ES-I3 (cell line): ENCODE results near the gene SLC8A1.

Experiments
- H3K36me3 ChIP-seq: 2 replicates; pipeline ENCODE4 v1.6.1; 2013; ENCODE audit warnings: mild to moderate bottlenecking, low read length, control low read depth, moderate library complexity; ENCODE audit not compliant: insufficient read depth
- H3K4me1 ChIP-seq: 2 replicates; pipeline ENCODE4 v1.6.1; 2013; ENCODE audit warnings: mild to moderate bottlenecking, control low read depth, low read length; ENCODE audit not compliant: insufficient read depth
- H3K9ac ChIP-seq: 2 replicates; pipeline ENCODE4 v1.6.1; 2013; ENCODE audit warnings: low read depth, mild to moderate bottlenecking, low read length, moderate library complexity
- H3K9me3 ChIP-seq: 2 replicates; pipeline ENCODE4 v1.6.1; 2013; ENCODE audit warnings: mild to moderate bottlenecking, low read length, moderate library complexity; ENCODE audit not compliant: control insufficient read depth, insufficient read depth

The SLC8A1 gene

DNA sequence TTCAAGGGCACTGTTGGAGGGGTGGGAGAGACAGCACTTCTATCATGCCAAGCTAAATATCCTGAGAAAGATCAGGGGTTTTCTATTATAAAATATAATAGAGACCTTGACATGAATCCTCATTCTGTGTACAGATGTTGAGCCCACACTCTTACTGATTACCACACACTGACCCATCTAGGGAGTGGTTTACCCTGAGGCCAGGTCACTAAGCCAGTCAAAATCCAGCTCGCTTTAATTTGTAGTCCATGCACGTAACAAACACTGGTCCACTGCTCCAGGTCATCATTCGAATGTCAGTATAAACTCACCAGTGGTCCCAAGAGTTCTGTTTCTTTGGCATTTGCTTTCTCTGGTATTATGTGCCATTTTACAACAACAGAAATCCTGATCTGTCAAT is 96.4 kb downstream of the SLC8A1 start:
- Histone ChIP-seq H3K9ac (no peak overlapping the region), H3K36me3 (no peaks in the 10 kb centered on the region), H3K9me3 (no peaks in the 10 kb centered on the region), H3K4me1 (no peaks in the 10 kb centered on the region)

DNA sequence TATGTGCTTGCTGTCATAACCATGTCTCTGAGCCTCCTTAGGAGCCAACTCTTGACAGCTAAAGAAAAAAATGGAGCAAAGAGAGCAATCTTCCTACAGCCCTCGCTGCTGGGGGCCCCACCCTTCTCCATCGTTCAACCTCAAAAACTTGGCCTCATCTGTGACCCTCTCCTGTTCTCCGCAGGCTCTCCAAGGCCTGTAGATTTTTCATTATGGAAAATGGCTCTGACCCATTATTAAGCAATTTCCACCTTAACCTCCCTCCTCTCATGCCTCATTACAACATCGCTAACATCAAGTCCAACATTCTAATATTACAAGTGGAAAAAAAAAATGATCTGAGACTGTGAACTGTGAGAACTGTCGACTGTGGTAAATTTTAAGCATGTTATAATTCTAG is 98.7 kb downstream of the SLC8A1 start:
- no peaks in the 10 kb centered on the region for H3K36me3 ChIP-seq
- H3K9ac ChIP-seq = no peak overlapping the region
- no peaks in the 10 kb centered on the region for H3K9me3 ChIP-seq
- no peaks in the 10 kb centered on the region for H3K4me1 ChIP-seq

GRCh38 chr2:40352703-40353099 is 99.2 kb downstream of the SLC8A1 start:
- Histone ChIP-seq H3K4me1 (no peaks in the 10 kb centered on the region), H3K9ac (no peak overlapping the region), H3K36me3 (no peaks in the 10 kb centered on the region), H3K9me3 (no peaks in the 10 kb centered on the region)

DNA sequence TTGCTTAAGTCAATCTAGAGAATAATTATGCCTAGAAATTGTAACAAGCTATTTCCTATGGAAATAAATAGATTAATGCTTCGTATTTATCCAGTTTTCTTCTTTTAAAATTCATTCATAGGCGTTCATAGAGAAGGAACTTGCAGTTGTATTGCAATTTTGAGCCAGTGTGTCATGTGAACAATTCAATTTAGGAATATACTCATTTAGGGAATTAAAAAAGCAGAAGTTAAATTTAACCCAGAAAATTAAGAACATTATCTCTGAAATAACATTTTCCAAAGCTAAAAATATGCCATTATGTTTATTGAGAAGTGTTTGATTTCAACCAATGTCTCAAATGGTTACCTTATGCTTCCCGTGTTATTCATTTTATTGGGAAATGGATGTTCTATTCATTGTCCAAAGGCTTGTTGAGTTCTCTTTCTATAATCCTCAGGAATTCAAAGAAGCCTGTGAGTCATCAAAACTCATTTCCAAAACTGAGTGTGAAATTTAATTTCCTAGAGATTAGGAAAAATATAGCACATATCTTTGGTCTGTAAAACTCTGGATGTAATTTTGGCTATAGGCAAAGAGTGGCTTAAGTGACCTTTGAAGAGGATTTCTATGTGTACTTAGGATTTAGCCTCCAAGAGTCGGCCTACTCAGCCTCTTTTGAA is 99.7 kb downstream of the SLC8A1 start:
- no peaks in the 10 kb centered on the region for H3K36me3 ChIP-seq
- no peak overlapping the region for H3K9ac ChIP-seq
- no peaks in the 10 kb centered on the region for H3K4me1 ChIP-seq
- no peaks in the 10 kb centered on the region for H3K9me3 ChIP-seq

DNA sequence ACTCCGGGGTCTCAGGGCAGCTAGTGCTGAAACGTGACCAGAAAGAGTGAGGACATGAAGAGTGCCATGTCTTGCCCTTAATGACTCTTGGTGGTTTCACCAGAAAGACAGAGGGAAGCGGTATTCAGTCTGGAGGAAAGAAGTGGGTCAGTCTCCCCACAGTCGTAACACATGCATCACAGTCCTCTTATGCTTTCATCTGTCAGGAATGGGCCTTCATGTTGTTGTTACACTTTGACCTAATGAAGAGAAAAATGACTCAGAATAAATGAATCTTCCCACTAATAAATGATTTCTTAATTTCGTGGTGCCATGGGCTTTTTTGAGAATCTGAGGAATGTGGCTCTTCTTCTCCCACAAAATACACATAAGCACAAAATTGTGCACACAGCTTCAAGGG is 103.2 kb downstream of the SLC8A1 start:
- Histone ChIP-seq H3K36me3 (no peaks in the 10 kb centered on the region), H3K9ac (no peak overlapping the region), H3K4me1 (no peaks in the 10 kb centered on the region), H3K9me3 (no peaks in the 10 kb centered on the region)

- Histone ChIP-seq H3K36me3 (no peaks in the 10 kb centered on the region), H3K9me3 (no peaks in the 10 kb centered on the region), H3K9ac (no peak overlapping the region), H3K4me1 (no peaks in the 10 kb centered on the region)
Observed at GRCh38 chr2:40348038-40348437, 103.9 kb downstream of the SLC8A1 start.

GRCh38 chr2:40346535-40347354 is 105.1 kb downstream of the SLC8A1 start:
- Histone ChIP-seq H3K4me1 (no peaks in the 10 kb centered on the region), H3K9ac (no peak overlapping the region), H3K9me3 (no peaks in the 10 kb centered on the region), H3K36me3 (no peaks in the 10 kb centered on the region)

DNA sequence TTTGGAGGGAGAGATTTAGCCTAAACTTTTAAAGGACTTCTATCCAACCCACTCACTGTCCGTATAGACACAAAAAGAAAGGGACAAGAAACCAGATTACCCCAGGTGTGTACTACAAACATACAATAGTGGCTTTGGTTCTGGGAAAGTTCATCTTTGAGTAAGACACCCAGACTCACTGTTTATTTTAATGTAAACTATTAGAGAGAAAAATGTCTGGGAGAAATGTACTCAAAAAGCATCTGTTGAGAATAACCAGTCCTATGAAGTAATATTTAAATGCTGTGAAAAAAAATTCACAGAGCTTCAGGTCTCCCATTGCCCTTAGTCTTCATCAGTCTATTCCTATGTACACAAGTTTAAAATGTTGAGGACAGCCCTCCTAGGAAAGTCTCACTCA is 107.5 kb downstream of the SLC8A1 start:
- H3K9ac ChIP-seq = no peak overlapping the region
- H3K4me1 ChIP-seq = no peaks in the 10 kb centered on the region
- H3K36me3 ChIP-seq = no peaks in the 10 kb centered on the region
- H3K9me3 ChIP-seq = no peaks in the 10 kb centered on the region

GRCh38 chr2:40343902-40344301 is 108.0 kb downstream of the SLC8A1 start:
- Histone ChIP-seq H3K9ac (no peak overlapping the region), H3K4me1 (no peaks in the 10 kb centered on the region), H3K9me3 (no peaks in the 10 kb centered on the region), H3K36me3 (no peaks in the 10 kb centered on the region)

DNA sequence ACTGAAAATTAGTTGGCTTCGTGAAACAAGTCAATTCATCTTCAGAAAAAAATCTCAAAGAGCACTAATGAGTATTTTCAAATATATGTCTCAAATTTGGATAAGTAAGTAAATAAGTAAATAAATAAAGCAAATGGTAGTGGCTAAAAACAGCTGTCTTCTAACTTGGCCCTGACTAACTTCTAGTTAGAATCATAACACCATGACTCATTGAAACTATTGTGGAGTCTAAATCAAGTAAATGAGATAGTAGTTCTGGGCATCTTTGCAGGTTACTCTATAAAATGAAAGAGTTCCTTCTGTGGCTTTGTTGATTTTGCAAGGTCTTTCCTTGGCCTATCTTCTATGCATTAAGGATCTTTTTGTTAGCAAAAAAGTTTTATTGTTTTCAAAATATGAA is 110.7 kb downstream of the SLC8A1 start:
- Histone ChIP-seq H3K36me3 (no peaks in the 10 kb centered on the region), H3K4me1 (no peaks in the 10 kb centered on the region), H3K9ac (no peak overlapping the region), H3K9me3 (no peaks in the 10 kb centered on the region)

DNA sequence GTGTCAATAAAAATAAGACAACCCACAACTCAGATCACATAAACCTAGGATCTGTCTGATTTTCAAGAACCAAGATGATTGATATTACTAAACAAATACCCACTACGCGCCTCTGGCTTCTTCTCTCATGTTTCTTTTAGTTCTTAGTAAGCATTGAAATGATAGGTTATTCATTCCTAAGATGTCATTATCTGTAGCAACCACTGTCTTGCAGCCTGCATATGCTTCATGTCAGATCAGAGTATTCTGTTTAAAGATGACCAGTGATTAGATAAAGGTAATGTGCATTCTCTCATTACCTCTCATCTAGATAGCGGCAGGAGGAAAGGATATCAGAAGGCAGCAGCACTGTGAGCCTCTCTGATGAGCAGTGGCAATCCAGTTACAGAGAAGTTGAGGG is 112.9 kb downstream of the SLC8A1 start:
- Histone ChIP-seq H3K36me3 (no peaks in the 10 kb centered on the region), H3K9ac (no peak overlapping the region), H3K9me3 (no peaks in the 10 kb centered on the region), H3K4me1 (no peaks in the 10 kb centered on the region)

GRCh38 chr2:40332191-40332826 is 119.6 kb downstream of the SLC8A1 start:
- no peaks in the 10 kb centered on the region for H3K4me1 ChIP-seq
- no peaks in the 10 kb centered on the region for H3K36me3 ChIP-seq
- no peaks in the 10 kb centered on the region for H3K9me3 ChIP-seq
- H3K9ac ChIP-seq = no peak overlapping the region

DNA sequence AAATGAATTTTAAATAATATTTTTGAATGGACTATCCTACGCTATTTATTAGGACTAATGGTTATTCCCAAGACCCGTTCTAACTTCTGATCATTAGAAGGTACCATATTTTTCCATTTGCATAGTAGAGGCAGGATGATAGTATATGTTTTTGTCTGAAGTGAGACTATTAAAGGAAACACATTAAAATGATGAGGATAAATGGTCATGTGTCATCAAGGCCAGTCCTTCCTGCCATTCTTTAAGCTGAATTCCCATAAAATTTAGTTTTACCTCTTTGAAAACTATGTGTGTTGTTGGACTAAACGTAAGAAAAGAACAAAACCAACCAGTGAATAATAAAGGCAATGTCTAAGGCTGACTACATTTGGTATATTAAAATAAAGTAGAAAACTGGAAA is 121.8 kb downstream of the SLC8A1 start:
- no peaks in the 10 kb centered on the region for H3K4me1 ChIP-seq
- H3K9me3 ChIP-seq = no peaks in the 10 kb centered on the region
- H3K9ac ChIP-seq = no peak overlapping the region
- no peaks in the 10 kb centered on the region for H3K36me3 ChIP-seq

DNA sequence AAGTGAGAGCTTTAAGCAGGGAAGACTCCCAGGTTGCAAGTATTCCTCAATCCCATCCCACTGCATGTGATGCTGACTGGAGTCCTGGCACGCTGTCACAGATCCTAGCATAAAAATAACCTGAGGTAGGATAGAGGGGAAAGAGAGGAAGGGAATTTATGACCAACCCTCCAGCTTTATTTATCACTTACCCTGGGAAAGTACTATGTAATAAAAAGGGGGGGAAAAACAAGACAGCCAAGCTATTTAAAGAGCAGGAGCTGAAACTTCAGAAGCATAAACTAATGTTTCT is 122.2 kb downstream of the SLC8A1 start:
- no peaks in the 10 kb centered on the region for H3K9me3 ChIP-seq
- H3K36me3 ChIP-seq = no peaks in the 10 kb centered on the region
- no peak overlapping the region for H3K9ac ChIP-seq
- H3K4me1 ChIP-seq = no peaks in the 10 kb centered on the region

DNA sequence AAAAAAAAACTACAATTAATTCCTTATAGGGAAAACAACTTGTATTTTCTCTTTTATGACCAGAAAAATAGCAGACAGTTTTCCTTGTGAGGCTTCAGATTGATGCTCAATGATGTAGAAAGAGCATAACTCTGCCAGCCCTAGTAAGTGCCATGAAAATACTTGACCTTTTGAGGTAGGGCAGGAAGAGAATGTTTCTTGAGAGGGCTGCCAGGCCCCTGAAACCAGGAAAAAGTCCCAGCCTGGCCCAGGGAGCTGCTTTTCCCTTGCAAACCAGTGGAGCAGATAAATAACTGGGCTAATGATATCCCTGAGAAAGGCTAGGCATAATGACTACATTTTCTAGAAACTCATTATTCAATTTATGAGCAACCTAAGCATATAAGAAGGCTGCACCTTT is 126.8 kb downstream of the SLC8A1 start:
- no peaks in the 10 kb centered on the region for H3K36me3 ChIP-seq
- no peak overlapping the region for H3K9ac ChIP-seq
- H3K9me3 ChIP-seq = no peaks in the 10 kb centered on the region
- no peaks in the 10 kb centered on the region for H3K4me1 ChIP-seq
